OCI-LY1 (cell line): ENCODE measurements around the gene SLC39A11.

Source experiments
- H2AFZ ChIP-seq: fragments of 200-600 bp; sonication (generic), shearing (Covaris generic); 2 replicates; pipeline ENCODE4 v1.6.0; 2014; ENCODE audit warnings: antibody characterized with exemption, mild to moderate bottlenecking, low read length
- H3F3A ChIP-seq: fragments of 200-600 bp; sonication (generic), shearing (Covaris generic); 2 replicates; pipeline ENCODE4 v1.6.0; 2014; ENCODE audit warnings: mild to moderate bottlenecking, antibody characterized with exemption, low read length, moderate library complexity; ENCODE audit not compliant: insufficient read depth
- H3K27ac ChIP-seq: fragments of 200-600 bp; sonication (generic); 2 replicates; pipeline ENCODE4 v1.5.1; 2014; ENCODE audit warnings: low read length, mixed run types, mild to moderate bottlenecking, low read depth; ENCODE audit not compliant: poor library complexity, severe bottlenecking
- H3K27me3 ChIP-seq: fragments of 200-600 bp; sonication (generic); 2 replicates; pipeline ENCODE4 v1.6.0; 2014; ENCODE audit warnings: antibody characterized with exemption, mild to moderate bottlenecking, low read length, moderate library complexity; ENCODE audit not compliant: insufficient read depth
- H3K36me3 ChIP-seq: fragments of 200-600 bp; sonication (generic); 2 replicates; pipeline ENCODE4 v1.6.1; 2014; ENCODE audit warnings: mild to moderate bottlenecking, antibody characterized with exemption, low read length, moderate library complexity, mixed read lengths; ENCODE audit not compliant: insufficient read depth
- H3K4me1 ChIP-seq: fragments of 200-600 bp; sonication (generic); 2 replicates; pipeline ENCODE4 v1.5.1; 2014; ENCODE audit warnings: mild to moderate bottlenecking, low read length, moderate library complexity; ENCODE audit not compliant: insufficient read depth, severe bottlenecking
- H3K4me2 ChIP-seq: fragments of 200-600 bp; sonication (generic), shearing (Covaris generic); 2 replicates; pipeline ENCODE4 v1.6.1; 2014; ENCODE audit warnings: low read length
- H3K4me3 ChIP-seq: fragments of 200-600 bp; sonication (generic); 2 replicates; pipeline ENCODE4 v1.5.1; 2014; ENCODE audit warnings: low read length, low read depth, mild to moderate bottlenecking, mixed read lengths; ENCODE audit not compliant: poor library complexity, severe bottlenecking
- H3K79me2 ChIP-seq: fragments of 200-600 bp; shearing (Covaris generic); 2 replicates; pipeline ENCODE4 v1.6.1; 2016; ENCODE audit warnings: mixed run types, low read length, mixed read lengths; ENCODE audit not compliant: insufficient read depth
- H3K9ac ChIP-seq: fragments of 200-600 bp; sonication (generic), shearing (Covaris generic); 2 replicates; pipeline ENCODE4 v1.6.1; 2014; ENCODE audit warnings: mild to moderate bottlenecking, low read length, mixed read lengths
- H3K9me2 ChIP-seq: fragments of 200-600 bp; sonication (generic), shearing (Covaris generic); 2 replicates; pipeline ENCODE4 v1.6.1; 2014; ENCODE audit warnings: low read depth, mild to moderate bottlenecking, low read length, mixed read lengths
- H3K9me3 ChIP-seq: fragments of 200-600 bp; shearing (Covaris generic); 2 replicates; pipeline ENCODE4 v1.6.1; 2014; ENCODE audit warnings: low read length, mixed read lengths
- H4K20me1 ChIP-seq: fragments of 200-600 bp; sonication (generic), shearing (Covaris generic); 2 replicates; pipeline ENCODE4 v1.6.0; 2016; ENCODE audit warnings: mild to moderate bottlenecking, low read length; ENCODE audit not compliant: insufficient read depth
- EZH2 ChIP-seq: fragments of 200-600 bp; sonication (generic), shearing (Covaris generic); IDR thresholded peaks from 2 replicates; pipeline ENCODE4 v1.8.0; 2017; ENCODE audit warnings: borderline replicate concordance, mixed run types, mild to moderate bottlenecking, antibody characterized with exemption, low read length, moderate library complexity, mixed read lengths
- TF ChIP-seq, protein P1 (sequence below): fragments of 200-600 bp; sonication (generic), shearing (Covaris generic); IDR thresholded peaks from 2 replicates; pipeline ENCODE4 v1.5.1; 2017; ENCODE audit warnings: mild to moderate bottlenecking, antibody characterized with exemption, low read length, moderate library complexity, mixed read lengths

SLC39A11 gene

DNA sequence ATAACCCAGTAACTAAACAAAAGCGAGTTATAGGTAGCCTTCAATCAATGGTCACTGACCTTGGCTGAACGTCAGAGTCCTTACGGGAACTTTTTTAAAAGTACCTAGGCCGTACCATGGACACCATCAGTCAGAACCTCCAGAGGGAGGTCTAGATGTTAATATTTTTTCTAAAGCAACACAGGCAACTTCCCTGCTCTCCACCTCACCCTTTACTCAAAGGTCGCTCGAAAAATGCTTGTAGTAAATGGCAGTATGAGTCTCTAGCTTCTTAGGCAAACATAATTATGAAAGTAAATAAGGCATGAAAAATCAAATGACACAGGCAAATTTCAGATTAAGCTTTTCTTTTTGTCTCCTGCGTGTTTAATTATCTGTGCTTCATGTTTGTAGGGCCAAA, 82.1 kb downstream of the SLC39A11 start:
- H3K9me2 ChIP-seq: no peaks in the 10 kb centered on the region
- H3K4me3 ChIP-seq: no peak overlapping the region
- H3K79me2 ChIP-seq: no peaks in the 10 kb centered on the region
- H3K9ac ChIP-seq: no peak overlapping the region
- no peaks in the 10 kb centered on the region for H3F3A ChIP-seq
- no peak overlapping the region for H3K27ac ChIP-seq
- H3K36me3 ChIP-seq: no peaks in the 10 kb centered on the region
- H3K4me1 ChIP-seq: peaks cover 11% of the 10 kb centered on the region
- TF ChIP-seq, protein P1, sequence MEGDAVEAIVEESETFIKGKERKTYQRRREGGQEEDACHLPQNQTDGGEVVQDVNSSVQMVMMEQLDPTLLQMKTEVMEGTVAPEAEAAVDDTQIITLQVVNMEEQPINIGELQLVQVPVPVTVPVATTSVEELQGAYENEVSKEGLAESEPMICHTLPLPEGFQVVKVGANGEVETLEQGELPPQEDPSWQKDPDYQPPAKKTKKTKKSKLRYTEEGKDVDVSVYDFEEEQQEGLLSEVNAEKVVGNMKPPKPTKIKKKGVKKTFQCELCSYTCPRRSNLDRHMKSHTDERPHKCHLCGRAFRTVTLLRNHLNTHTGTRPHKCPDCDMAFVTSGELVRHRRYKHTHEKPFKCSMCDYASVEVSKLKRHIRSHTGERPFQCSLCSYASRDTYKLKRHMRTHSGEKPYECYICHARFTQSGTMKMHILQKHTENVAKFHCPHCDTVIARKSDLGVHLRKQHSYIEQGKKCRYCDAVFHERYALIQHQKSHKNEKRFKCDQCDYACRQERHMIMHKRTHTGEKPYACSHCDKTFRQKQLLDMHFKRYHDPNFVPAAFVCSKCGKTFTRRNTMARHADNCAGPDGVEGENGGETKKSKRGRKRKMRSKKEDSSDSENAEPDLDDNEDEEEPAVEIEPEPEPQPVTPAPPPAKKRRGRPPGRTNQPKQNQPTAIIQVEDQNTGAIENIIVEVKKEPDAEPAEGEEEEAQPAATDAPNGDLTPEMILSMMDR: no peak
- TF ChIP-seq EZH2: no peak
- H4K20me1 ChIP-seq: no peaks in the 10 kb centered on the region
- H2AFZ ChIP-seq: no peak overlapping the region
- H3K27me3 ChIP-seq: no peaks in the 10 kb centered on the region
- H3K4me2 ChIP-seq: no peak overlapping the region
- H3K9me3 ChIP-seq: no peaks in the 10 kb centered on the region

DNA sequence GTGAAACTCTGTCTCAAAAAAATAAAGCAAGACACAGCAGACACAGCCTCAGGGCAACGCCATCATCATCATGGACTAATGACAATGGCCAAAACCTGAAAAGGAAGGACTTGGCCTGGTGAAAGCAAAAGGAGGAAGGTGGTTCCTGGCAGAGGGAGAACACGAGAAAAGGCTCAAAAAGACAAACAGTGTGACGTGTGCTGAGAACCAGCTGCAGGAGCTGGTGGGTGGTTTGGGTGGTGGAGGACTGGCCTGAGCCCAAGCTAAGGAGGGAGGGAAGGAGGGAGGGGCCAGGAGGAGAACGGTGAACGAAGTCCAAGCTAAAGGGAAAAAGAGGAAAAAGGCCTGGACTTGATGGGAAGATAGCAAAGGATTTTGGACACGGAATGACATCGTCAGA, 85.1 kb downstream of the SLC39A11 start:
- no peaks in the 10 kb centered on the region for H3K9me3 ChIP-seq
- no peak overlapping the region for H3K27ac ChIP-seq
- H4K20me1 ChIP-seq: no peaks in the 10 kb centered on the region
- H3K4me2 ChIP-seq: no peak overlapping the region
- H3K36me3 ChIP-seq: no peaks in the 10 kb centered on the region
- no peak for TF ChIP-seq EZH2
- TF ChIP-seq, protein P1: no peak
- H3K9ac ChIP-seq: no peak overlapping the region
- no peaks in the 10 kb centered on the region for H3K4me1 ChIP-seq
- H3F3A ChIP-seq: no peaks in the 10 kb centered on the region
- no peak overlapping the region for H2AFZ ChIP-seq
- H3K79me2 ChIP-seq: no peaks in the 10 kb centered on the region
- H3K27me3 ChIP-seq: no peaks in the 10 kb centered on the region
- no peaks in the 10 kb centered on the region for H3K9me2 ChIP-seq
- H3K4me3 ChIP-seq: no peak overlapping the region

DNA sequence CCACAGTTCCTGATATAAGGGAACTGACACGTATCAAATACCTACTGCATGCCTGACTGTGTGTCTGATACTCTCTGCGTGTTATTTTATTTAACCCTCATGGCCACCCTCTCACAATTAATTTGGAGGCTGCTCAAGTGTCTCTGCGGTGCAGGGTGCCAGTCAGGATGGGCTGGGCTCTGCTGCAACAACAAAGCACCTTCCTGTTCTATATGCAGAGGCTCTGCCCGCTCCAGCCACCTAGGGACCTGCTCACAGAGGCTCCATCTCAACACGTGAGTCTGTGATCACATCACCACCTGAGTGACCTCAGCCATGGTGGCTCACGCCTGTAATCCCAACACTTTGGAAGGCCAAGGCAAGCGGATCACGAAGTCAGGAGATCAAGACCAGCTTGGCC, 87.1 kb downstream of the SLC39A11 start:
- TF ChIP-seq, protein P1: no peak
- no peak for TF ChIP-seq EZH2
- no peak overlapping the region for H2AFZ ChIP-seq
- H3K36me3 ChIP-seq: no peaks in the 10 kb centered on the region
- no peaks in the 10 kb centered on the region for H3K27me3 ChIP-seq
- H4K20me1 ChIP-seq: no peaks in the 10 kb centered on the region
- H3K27ac ChIP-seq: no peak overlapping the region
- no peaks in the 10 kb centered on the region for H3K79me2 ChIP-seq
- H3F3A ChIP-seq: no peaks in the 10 kb centered on the region
- no peak overlapping the region for H3K4me2 ChIP-seq
- H3K4me1 ChIP-seq: no peaks in the 10 kb centered on the region
- H3K9me3 ChIP-seq: no peaks in the 10 kb centered on the region
- no peak overlapping the region for H3K9ac ChIP-seq
- no peaks in the 10 kb centered on the region for H3K9me2 ChIP-seq
- H3K4me3 ChIP-seq: no peak overlapping the region
